OCI-LY3 (cell line): ENCODE data around the gene SUPT3H.
A peak's percentile ranks its signal among the peaks of the same experiment; 100 is the strongest.

Source experiments
- H2AFZ ChIP-seq: fragments of 200-600, 300-600 bp; shearing (Covaris generic); 2 replicates; pipeline ENCODE4 v1.6.0; 2014; ENCODE audit warnings: antibody characterized with exemption, low read depth, low read length
- H3K27ac ChIP-seq: fragments of 200-600, 300-600 bp; sonication (generic); 2 replicates; pipeline ENCODE4 v1.5.1; 2014; ENCODE audit warnings: mild to moderate bottlenecking, low read length, moderate library complexity, mixed read lengths
- H3K27me3 ChIP-seq: fragments of 200-600, 300-600 bp; sonication (generic); 2 replicates; pipeline ENCODE4 v1.6.1; 2014; ENCODE audit warnings: low read depth, low read length, mixed read lengths
- H3K36me3 ChIP-seq: fragments of 200-600, 300-600 bp; sonication (generic); replicated peaks from 2 replicates; pipeline ENCODE3; 2014; ENCODE audit warnings: low read depth, low read length, mixed read lengths
- H3K4me1 ChIP-seq: fragments of 300-600, 200-600 bp; sonication (generic); 2 replicates; pipeline ENCODE4 v1.6.1; 2014; ENCODE audit warnings: low read length, mixed read lengths
- H3K4me2 ChIP-seq: fragments of 200-600, 300-600 bp; sonication (generic); 2 replicates; pipeline ENCODE4 v1.6.1; 2014; ENCODE audit warnings: low read length, mixed read lengths
- H3K4me3 ChIP-seq: fragments of 300-600, 200-600 bp; sonication (generic); 2 replicates; pipeline ENCODE4 v1.5.1; 2014; ENCODE audit warnings: antibody characterized with exemption, mild to moderate bottlenecking, low read length, moderate library complexity
- H3K79me2 ChIP-seq: fragments of 300-600, 200-600 bp; shearing (Covaris generic); 2 replicates; pipeline ENCODE4 v1.6.1; 2014; ENCODE audit warnings: mild to moderate bottlenecking, low read length, mixed read lengths
- H3K9ac ChIP-seq: fragments of 300-600, 200-600 bp; shearing (Covaris generic); 2 replicates; pipeline ENCODE4 v1.6.0; 2014; ENCODE audit warnings: mild to moderate bottlenecking, low read length, moderate library complexity
- H3K9me3 ChIP-seq: fragments of 200-600, 300-600 bp; shearing (Covaris generic); 2 replicates; pipeline ENCODE4 v1.6.1; 2014; ENCODE audit warnings: low read length, mixed read lengths; ENCODE audit not compliant: insufficient read depth
- H4K20me1 ChIP-seq: fragments of 200-600, 300-600 bp; sonication (generic); 2 replicates; pipeline ENCODE4 v1.6.1; 2016; ENCODE audit warnings: low read length, mixed read lengths; ENCODE audit not compliant: insufficient read depth
- EZH2phosphoT487 ChIP-seq: fragments of 200-600 bp; shearing (Covaris generic); IDR thresholded peaks from 2 replicates; pipeline ENCODE4 v1.6.1; 2018; ENCODE audit warnings: antibody characterized with exemption, mixed run types, low read depth
- TF ChIP-seq, protein P1 (sequence below): fragments of 200-600, 300-600 bp; sonication (generic); IDR thresholded peaks from 2 replicates; pipeline ENCODE4 v1.5.1; 2014; ENCODE audit warnings: antibody characterized with exemption, low read length, low read depth

SUPT3H gene

DNA sequence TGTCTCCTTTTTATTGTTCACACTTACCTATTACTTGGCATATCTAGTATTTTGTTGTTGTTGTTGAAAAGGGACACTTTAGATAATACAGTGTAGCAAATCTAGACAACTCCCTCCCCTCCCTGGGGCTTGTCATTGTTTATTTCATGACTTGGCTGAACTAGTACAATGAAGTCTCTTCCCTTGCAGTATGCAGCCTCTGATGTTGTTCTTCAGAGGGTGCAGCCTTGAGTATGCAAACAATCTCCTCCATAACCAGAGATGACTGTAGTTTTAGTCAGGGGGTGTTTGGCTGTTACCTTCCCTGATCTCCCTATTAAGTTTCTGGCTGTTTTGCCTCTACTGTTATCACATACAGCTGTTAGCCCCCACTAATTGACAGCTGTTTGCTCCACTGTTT is 365.0 kb downstream of the SUPT3H start:
- no peak overlapping the region for H3K4me3 ChIP-seq
- no peak overlapping the region for H3K9ac ChIP-seq
- H3K27me3 ChIP-seq, result no peaks in the 10 kb centered on the region
- no peaks in the 10 kb centered on the region for H3K9me3 ChIP-seq
- no peaks in the 10 kb centered on the region for H4K20me1 ChIP-seq
- TF ChIP-seq, protein P1, sequence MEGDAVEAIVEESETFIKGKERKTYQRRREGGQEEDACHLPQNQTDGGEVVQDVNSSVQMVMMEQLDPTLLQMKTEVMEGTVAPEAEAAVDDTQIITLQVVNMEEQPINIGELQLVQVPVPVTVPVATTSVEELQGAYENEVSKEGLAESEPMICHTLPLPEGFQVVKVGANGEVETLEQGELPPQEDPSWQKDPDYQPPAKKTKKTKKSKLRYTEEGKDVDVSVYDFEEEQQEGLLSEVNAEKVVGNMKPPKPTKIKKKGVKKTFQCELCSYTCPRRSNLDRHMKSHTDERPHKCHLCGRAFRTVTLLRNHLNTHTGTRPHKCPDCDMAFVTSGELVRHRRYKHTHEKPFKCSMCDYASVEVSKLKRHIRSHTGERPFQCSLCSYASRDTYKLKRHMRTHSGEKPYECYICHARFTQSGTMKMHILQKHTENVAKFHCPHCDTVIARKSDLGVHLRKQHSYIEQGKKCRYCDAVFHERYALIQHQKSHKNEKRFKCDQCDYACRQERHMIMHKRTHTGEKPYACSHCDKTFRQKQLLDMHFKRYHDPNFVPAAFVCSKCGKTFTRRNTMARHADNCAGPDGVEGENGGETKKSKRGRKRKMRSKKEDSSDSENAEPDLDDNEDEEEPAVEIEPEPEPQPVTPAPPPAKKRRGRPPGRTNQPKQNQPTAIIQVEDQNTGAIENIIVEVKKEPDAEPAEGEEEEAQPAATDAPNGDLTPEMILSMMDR, result no peak
- no peak for TF ChIP-seq EZH2phosphoT487
- H3K36me3 ChIP-seq, result peaks cover 11% of the 10 kb centered on the region
- no peak overlapping the region for H2AFZ ChIP-seq
- no peak overlapping the region for H3K4me2 ChIP-seq
- peaks cover 14% of the 10 kb centered on the region for H3K4me1 ChIP-seq
- H3K27ac ChIP-seq, result no peak overlapping the region
- no peaks in the 10 kb centered on the region for H3K79me2 ChIP-seq

DNA sequence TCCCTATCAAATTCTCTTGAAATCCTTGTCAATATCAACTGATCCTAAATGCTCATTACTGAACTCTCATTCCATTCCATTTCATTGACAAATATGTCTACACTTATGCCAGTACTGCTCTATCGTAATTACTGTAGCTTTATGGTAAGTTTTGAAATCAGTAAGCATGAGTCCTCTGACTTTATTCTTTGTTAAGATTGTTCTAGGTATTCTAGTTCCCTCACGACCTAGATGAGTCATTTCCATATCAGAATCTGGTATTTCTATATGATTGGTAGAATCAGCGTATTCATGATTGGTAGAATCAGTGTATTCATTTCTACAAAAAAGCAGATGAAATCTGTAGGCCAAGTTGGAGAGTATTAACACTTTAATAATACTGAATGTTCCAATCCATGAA is 368.2 kb downstream of the SUPT3H start:
- Histone ChIP-seq H3K27me3 (no peaks in the 10 kb centered on the region), H3K9ac (no peak overlapping the region), H3K4me1 (peaks cover 14% of the 10 kb centered on the region), H3K27ac (no peak overlapping the region), H3K79me2 (no peaks in the 10 kb centered on the region), H4K20me1 (no peaks in the 10 kb centered on the region), H3K36me3 (peaks cover 11% of the 10 kb centered on the region), H2AFZ (no peak overlapping the region), H3K4me2 (peak overlapping the region; percentile 21; the same call in 1 of the 2 replicates), H3K4me3 (no peak overlapping the region), H3K9me3 (no peaks in the 10 kb centered on the region)
- TF ChIP-seq, protein P1, result no peak
- no peak for TF ChIP-seq EZH2phosphoT487

DNA sequence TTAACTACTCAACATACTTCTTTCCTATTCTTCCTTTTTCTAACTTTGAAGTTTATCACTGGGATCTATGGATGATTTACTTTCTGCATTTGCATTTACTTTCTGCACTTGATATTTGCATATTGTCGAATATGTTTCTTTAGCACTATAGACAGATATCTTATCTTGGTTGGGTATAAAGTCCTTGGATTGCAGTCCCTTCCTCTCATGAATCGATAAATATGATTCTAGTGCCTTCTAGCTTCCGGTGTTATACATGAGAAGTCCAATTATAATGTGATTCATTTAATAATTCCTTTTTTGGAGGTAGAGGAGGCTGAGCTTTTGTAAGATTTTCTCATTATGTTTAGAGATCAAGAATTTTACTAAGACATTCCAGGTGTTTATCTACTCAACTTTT is 370.8 kb downstream of the SUPT3H start:
- no peak for TF ChIP-seq EZH2phosphoT487
- TF ChIP-seq, protein P1, result no peak
- Histone ChIP-seq H3K9ac (no peak overlapping the region), H3K27ac (no peak overlapping the region), H3K9me3 (no peaks in the 10 kb centered on the region), H2AFZ (no peak overlapping the region), H3K4me3 (no peak overlapping the region), H3K4me2 (no peak overlapping the region), H3K79me2 (no peaks in the 10 kb centered on the region), H3K36me3 (peaks cover 9% of the 10 kb centered on the region), H4K20me1 (no peaks in the 10 kb centered on the region), H3K4me1 (peaks cover 20% of the 10 kb centered on the region), H3K27me3 (no peaks in the 10 kb centered on the region)

DNA sequence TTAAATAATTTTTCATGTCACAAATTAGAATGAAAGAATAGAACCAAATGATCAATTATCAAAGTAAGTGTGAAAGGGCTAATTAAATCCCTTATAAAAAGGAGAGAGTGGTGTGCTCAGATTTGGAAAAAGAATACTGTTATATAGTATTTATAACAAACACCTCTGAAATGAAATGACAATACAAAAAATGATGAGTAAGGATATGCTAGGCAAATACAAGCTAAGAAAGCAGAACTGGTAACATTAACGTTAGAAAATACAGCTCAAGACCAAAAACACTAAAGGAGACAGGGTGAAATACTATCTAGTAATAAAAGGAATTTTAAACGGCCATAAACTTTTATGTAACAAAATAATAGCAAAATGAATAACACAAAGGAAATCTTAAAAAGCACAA is 373.8 kb downstream of the SUPT3H start:
- H3K79me2 ChIP-seq, result no peaks in the 10 kb centered on the region
- H3K4me3 ChIP-seq, result no peak overlapping the region
- H3K27me3 ChIP-seq, result no peaks in the 10 kb centered on the region
- no peak overlapping the region for H2AFZ ChIP-seq
- H3K27ac ChIP-seq, result no peak overlapping the region
- no peak overlapping the region for H3K4me2 ChIP-seq
- H3K36me3 ChIP-seq, result no peaks in the 10 kb centered on the region
- H3K4me1 ChIP-seq, result peaks cover 19% of the 10 kb centered on the region
- H3K9me3 ChIP-seq, result no peaks in the 10 kb centered on the region
- no peak overlapping the region for H3K9ac ChIP-seq
- TF ChIP-seq, protein P1, result no peak
- no peak for TF ChIP-seq EZH2phosphoT487
- no peaks in the 10 kb centered on the region for H4K20me1 ChIP-seq
